Raji (cell line): Measurements from ENCODE around the gene NEK6.

Source experiments
- POLR2A ChIP-seq: IDR thresholded peaks from 2 replicates; pipeline ENCODE4 v1.6.1; 2011; ENCODE audit warnings: low read depth, low read length, control low read depth; ENCODE audit not compliant: insufficient read depth

Gene NEK6

GRCh38 chr9:124218987-124219461 lies 38.7 kb upstream of the NEK6 start:
- TF ChIP-seq POLR2A = no peak

- no peak for TF ChIP-seq POLR2A
Measured at GRCh38 chr9:124220946-124221451, 36.8 kb upstream of the NEK6 start.

GRCh38 chr9:124221676-124222075 lies 36.1 kb upstream of the NEK6 start:
- TF ChIP-seq POLR2A = no peak

- no peak for TF ChIP-seq POLR2A
Measured at GRCh38 chr9:124222109-124222508, 35.6 kb upstream of the NEK6 start.

- no peak for TF ChIP-seq POLR2A
Measured at GRCh38 chr9:124222918-124223720, 34.6 kb upstream of the NEK6 start.

- no peak for TF ChIP-seq POLR2A
Measured at GRCh38 chr9:124225945-124226344, 31.8 kb upstream of the NEK6 start.

GRCh38 chr9:124228516-124228915 lies 29.2 kb upstream of the NEK6 start:
- TF ChIP-seq POLR2A = no peak

- no peak for TF ChIP-seq POLR2A
Measured at GRCh38 chr9:124231095-124231737, 26.5 kb upstream of the NEK6 start.

- no peak for TF ChIP-seq POLR2A
Measured at GRCh38 chr9:124238546-124239140, 19.1 kb upstream of the NEK6 start.

GRCh38 chr9:124239249-124240073 lies 18.3 kb upstream of the NEK6 start:
- no peak for TF ChIP-seq POLR2A

- TF ChIP-seq POLR2A = no peak
Measured at GRCh38 chr9:124242331-124243194, 15.2 kb upstream of the NEK6 start.

- TF ChIP-seq POLR2A = no peak
Measured at GRCh38 chr9:124248066-124248465, 9.7 kb upstream of the NEK6 start.

GRCh38 chr9:124248960-124249359 lies 8.8 kb upstream of the NEK6 start:
- TF ChIP-seq POLR2A = no peak

GRCh38 chr9:124251204-124251603 lies 6.5 kb upstream of the NEK6 start:
- TF ChIP-seq POLR2A = no peak

- no peak for TF ChIP-seq POLR2A
Measured at GRCh38 chr9:124251605-124252378, 6.0 kb upstream of the NEK6 start.
